Left lung (tissue), 10 donors: ENCODE measurements around the gene ZNF575. TPM values are rescaled to one million over a fixed set of nuclear protein-coding genes. Genes with fewer than 3 reads are reported as not detected.

ENCODE experiments used
- ATAC-seq: fragments of 200-7000 bp; cut with Tn5 transposase; one replicate; pipeline ENCODE4 v1.9.1; 2020; ENCODE audit warnings: moderate library complexity
- DNase-seq, 4 donors: peaks; one replicate each; pipeline ENCODE4 v3.0.0-alpha.2; 2013 to 2020
- H3K27ac ChIP-seq, 2 donors: fragments of 200-600 bp; sonication (generic) in 1 of 2; one replicate each; pipeline versions ENCODE4 v1.5.0 to v1.8.0; 2020 to 2021
- H3K27me3 ChIP-seq, 2 donors: fragments of 200-600 bp; sonication (generic) in 1 of 2; one replicate each; pipeline versions ENCODE4 v1.5.0 to v1.8.0; 2020 to 2021
- H3K36me3 ChIP-seq, 2 donors: fragments of 200-600 bp; sonication (generic) in 1 of 2; one replicate each; pipeline versions ENCODE4 v1.5.0 to v1.8.0; 2020 to 2021
- H3K4me1 ChIP-seq, 2 donors: fragments of 200-600 bp; one replicate each; pipeline ENCODE4 v1.8.0; 2021
- H3K4me3 ChIP-seq, 2 donors: fragments of 200-600 bp; sonication (generic) in 1 of 2; one replicate each; pipeline versions ENCODE4 v1.5.0 to v1.8.0; 2020 to 2021; ENCODE audit warnings: mild to moderate bottlenecking in 1 of 2
- H3K9me3 ChIP-seq, 2 donors: fragments of 200-600 bp; sonication (generic) in 1 of 2; one replicate each; pipeline versions ENCODE4 v1.5.0 to v1.8.0; 2020 to 2021
- CTCF ChIP-seq, 2 donors: fragments of 200-600 bp; sonication (generic) in 1 of 2; IDR thresholded peaks; one replicate each; pipeline versions ENCODE4 v1.5.0 to v1.8.0; 2021; ENCODE audit warnings: antibody characterized with exemption in 2 of 2
- intact Hi-C, 2 donors: fragments of 100-400 bp; cut with DNase I; formaldehyde crosslinking; loops; one replicate each; pipeline versions ENCODE4 v1.11.2 to v1.14.2; 2022
- polyA plus RNA-seq, 6 donors: library from polyadenylated mRNA; unstranded; fragments of 120-200 nt; gene quantifications; one replicate each; pipeline ENCODE4 v1.2.1, GENCODE V29; 2013; ENCODE audit not compliant: insufficient read length in 6 of 6
- total RNA-seq, 2 donors: library from RNA; stranded (reverse); fragmentation: NEBNext Ultra II Directional; extraction: Animal tissue kit (Norgen Biotek cat#: 25700); gene quantifications; one replicate each; pipeline ENCODE4 v1.2.1, GENCODE V29; 2021
- donor health status: DM: no; HTN: yes; CAD: no.
- donor health status: DM: no; HTN: no; CAD: no.

The ZNF575 gene
- total and polyA plus RNA-seq, 8 donors = 1.2 to 3.3 (median 2.3) TPM

- no peak overlapping the region for H3K4me3 ChIP-seq
- H3K27ac ChIP-seq = peak overlapping the region in 1 of 2 donors; percentile 23
- H3K4me1 ChIP-seq = peaks cover 6 to 28% of the 10 kb centered on the region in 2 donors
- no peaks in the 10 kb centered on the region for H3K9me3 ChIP-seq
- DNase-seq = no peak
- no peaks in the 10 kb centered on the region for H3K27me3 ChIP-seq
- peak; percentile 13 for ATAC-seq
- TF ChIP-seq CTCF (IDR thresholded peaks at IDR 0.05) = no peak
- intact Hi-C loops = no loop called here
- peaks cover 0 to 6% of the 10 kb centered on the region in 2 donors for H3K36me3 ChIP-seq
Observed at GRCh38 chr19:43572171-43572588, 39.2 kb downstream of the ZNF575 start.

DNA sequence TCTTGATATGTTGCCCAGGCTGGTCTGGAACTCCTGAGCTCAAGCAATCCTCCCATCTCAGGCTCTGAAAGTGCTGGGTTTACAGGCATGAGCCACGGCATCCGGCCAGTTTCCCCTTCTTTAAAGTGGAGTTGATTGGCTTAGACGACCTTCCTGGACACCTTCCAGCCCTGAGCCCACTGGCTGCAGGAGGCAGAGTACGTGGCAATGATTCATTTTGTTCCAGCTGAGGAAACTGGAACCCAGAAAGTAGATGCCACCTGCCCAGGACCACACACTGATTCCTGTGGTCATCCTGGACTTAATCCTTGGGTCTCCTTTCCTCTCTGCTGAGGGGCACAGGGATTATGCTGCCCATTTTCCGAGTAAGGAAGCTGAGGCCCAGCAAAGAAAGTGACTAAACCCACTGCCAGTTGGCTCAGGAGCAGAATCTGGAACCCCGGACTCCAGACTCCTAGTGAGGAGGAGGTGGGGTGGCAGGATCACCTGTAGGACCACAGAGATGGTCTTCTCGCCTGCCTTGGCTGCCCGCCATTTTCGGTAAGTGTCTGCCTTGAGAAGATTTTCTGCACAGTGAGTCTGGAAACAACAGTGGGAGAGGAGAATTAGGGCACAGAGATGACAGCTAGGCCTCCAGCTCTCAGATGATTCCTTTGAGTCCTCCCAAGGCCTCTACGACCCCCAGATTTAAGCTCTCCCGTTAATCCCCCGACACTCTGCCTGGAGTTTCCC, 41.6 kb downstream of the ZNF575 start:
- H3K9me3 ChIP-seq = no peaks in the 10 kb centered on the region
- H3K4me3 ChIP-seq = peak overlapping the region; percentile 74 to 86
- H3K27me3 ChIP-seq = no peaks in the 10 kb centered on the region
- peak overlapping the region; percentile 65 to 82 for H3K27ac ChIP-seq
- intact Hi-C loops = no loop called here
- H3K4me1 ChIP-seq = peaks cover 6 to 28% of the 10 kb centered on the region in 2 donors
- DNase-seq = no peak
- peaks cover 0 to 6% of the 10 kb centered on the region in 2 donors for H3K36me3 ChIP-seq
- no peak for TF ChIP-seq CTCF (IDR thresholded peaks at IDR 0.05)
- no peak for ATAC-seq

DNA sequence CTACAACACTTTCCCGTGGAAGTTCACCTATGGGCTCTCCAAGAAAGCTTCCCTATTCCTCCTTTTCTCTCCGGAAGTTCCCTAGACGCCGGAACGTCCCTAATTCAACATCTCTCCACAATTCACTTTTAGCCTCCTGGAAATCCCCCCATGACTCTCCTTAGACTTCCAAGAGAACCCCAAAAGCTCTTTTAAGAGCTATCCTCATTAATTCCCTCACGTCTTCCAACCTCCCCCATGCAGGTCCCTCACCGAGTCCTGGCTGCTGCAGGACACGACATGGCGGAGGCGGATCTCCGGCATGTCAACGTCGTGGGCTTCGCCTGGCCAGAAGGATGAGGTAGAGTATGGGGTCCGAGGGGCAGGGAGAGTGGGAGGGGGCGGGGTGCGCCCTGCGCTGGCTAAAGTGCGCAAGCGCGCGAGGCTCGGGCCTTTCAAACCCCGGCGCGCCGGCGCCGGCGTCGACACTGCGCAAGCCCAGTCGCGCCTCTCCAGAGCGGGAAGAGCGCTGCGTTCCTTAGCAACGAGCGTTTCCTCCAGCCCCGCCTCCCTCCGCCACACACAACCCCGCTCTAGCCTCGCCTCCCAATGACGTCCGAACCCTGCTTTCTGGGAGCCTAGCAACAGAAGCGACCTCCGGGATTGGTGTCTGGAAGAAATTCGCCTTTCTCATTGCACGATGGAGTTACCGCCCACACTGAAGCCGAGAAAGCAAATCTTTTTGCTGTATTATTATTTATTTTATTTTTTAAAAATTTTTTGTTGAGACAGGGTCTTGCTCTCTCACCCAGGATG, 42.4 kb downstream of the ZNF575 start, which contains the start of the genes PINLYP and XRCC1:
Gene PINLYP, plus strand, starts transcription at position 646 of the 795 bp plus-strand sequence. CDS start 1,391 bp downstream, outside the sequence.
Gene XRCC1, minus strand, starts transcription at position 372 of the 795 bp plus-strand sequence. Its CDS starts 69 bp downstream, at position 303.
- Histone ChIP-seq H3K36me3 (peaks cover 0 to 6% of the 10 kb centered on the region in 2 donors), H3K27me3 (no peaks in the 10 kb centered on the region), H3K4me3 (peak within 1 kb of the TSS; percentile 74 to 86), H3K4me1 (peaks cover 6 to 33% of the 10 kb centered on the region in 2 donors), H3K9me3 (no peaks in the 10 kb centered on the region), H3K27ac (peak within 1 kb of the TSS; percentile 65 to 82)
- no peak for TF ChIP-seq CTCF (IDR thresholded peaks at IDR 0.05)
- ATAC-seq (peak; percentile 98), DNase-seq (peak; percentile 97 to 100 (median 99))
- intact Hi-C loops = no loop called here

- Histone ChIP-seq H3K27ac (peak overlapping the region; percentile 47 to 82), H3K9me3 (no peaks in the 10 kb centered on the region), H3K36me3 (peaks cover 0 to 3% of the 10 kb centered on the region in 2 donors), H3K4me1 (peaks cover 6 to 42% of the 10 kb centered on the region in 2 donors), H3K27me3 (no peaks in the 10 kb centered on the region), H3K4me3 (peak overlapping the region; percentile 74 to 86)
- intact Hi-C loops = no loop called here
- no peak for TF ChIP-seq CTCF (IDR thresholded peaks at IDR 0.05)
- DNase-seq (no peak), ATAC-seq (no peak)
Observed at GRCh38 chr19:43575955-43576878, 43.2 kb downstream of the ZNF575 start.
